ENCODE measurements around the gene IRX4.

Gene IRX4

GRCh38 chr5:1910861-1911772, 28.4 kb upstream of the IRX4 start:
- H3K4me3 ChIP-seq (ENCODE audit: low read length), result no peak overlapping the region
- no peak overlapping the region for H3K9ac ChIP-seq (ENCODE audit: low read length)
- no peaks in the 10 kb centered on the region for H3K36me3 ChIP-seq (ENCODE audit: control insufficient read depth, low read depth, low read length)
- no peak overlapping the region for H3K27ac ChIP-seq (ENCODE audit: low read length)
- no peaks in the 10 kb centered on the region for H3K4me1 ChIP-seq (ENCODE audit: control insufficient read depth, low read depth, low read length)
- H3K9me3 ChIP-seq (ENCODE audit: control insufficient read depth, low read depth, low read length), result no peaks in the 10 kb centered on the region
- H3K27me3 ChIP-seq (ENCODE audit: control insufficient read depth, insufficient read depth, low read length), result no peaks in the 10 kb centered on the region

- Histone ChIP-seq H3K4me3 (ENCODE audit: low read length) (no peak overlapping the region), H3K27me3 (ENCODE audit: control insufficient read depth, insufficient read depth, low read length) (no peaks in the 10 kb centered on the region), H3K4me1 (ENCODE audit: control insufficient read depth, low read depth, low read length) (no peaks in the 10 kb centered on the region), H3K9ac (ENCODE audit: low read length) (no peak overlapping the region), H3K36me3 (ENCODE audit: control insufficient read depth, low read depth, low read length) (no peaks in the 10 kb centered on the region), H3K27ac (ENCODE audit: low read length) (no peak overlapping the region), H3K9me3 (ENCODE audit: control insufficient read depth, low read depth, low read length) (no peaks in the 10 kb centered on the region)
Observed at GRCh38 chr5:1910081-1910760, 27.5 kb upstream of the IRX4 start.

DNA sequence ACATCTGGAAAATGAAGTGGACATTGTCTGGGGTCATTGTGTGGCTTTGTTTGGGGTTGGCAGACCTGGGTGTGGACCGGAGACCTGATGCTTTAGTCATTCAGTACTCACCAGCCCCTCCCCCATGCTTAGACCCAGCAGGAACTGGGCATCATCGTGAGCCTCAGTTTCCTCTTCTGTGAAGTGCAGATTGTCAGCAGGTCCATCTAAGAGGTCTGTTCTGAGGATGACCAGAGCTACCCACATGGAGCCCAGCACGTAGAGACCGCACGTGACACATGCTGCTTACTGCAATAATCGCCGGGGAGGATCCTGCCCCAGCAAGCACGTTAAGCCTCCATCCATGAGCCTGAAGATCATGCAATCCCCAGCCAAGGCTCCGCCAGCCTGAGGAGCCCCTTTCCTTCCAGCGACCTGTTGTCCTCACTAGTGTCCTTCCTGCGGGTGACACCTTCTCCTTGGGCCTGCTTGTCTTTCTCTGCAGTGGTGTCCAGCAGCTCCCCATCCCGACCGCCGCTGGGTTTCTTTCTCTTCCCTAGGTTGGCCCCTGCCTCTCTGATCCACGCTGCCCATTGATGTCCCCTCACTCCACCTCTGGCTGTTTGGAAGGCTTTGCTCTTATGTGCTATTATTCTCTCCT, 26.7 kb upstream of the IRX4 start:
- Histone ChIP-seq H3K4me3 (ENCODE audit: low read length) (no peak overlapping the region), H3K27ac (ENCODE audit: low read length) (no peak overlapping the region), H3K9ac (ENCODE audit: low read length) (no peak overlapping the region), H3K4me1 (ENCODE audit: control insufficient read depth, low read depth, low read length) (no peaks in the 10 kb centered on the region), H3K9me3 (ENCODE audit: control insufficient read depth, low read depth, low read length) (no peaks in the 10 kb centered on the region), H3K27me3 (ENCODE audit: control insufficient read depth, insufficient read depth, low read length) (no peaks in the 10 kb centered on the region), H3K36me3 (ENCODE audit: control insufficient read depth, low read depth, low read length) (no peaks in the 10 kb centered on the region)

DNA sequence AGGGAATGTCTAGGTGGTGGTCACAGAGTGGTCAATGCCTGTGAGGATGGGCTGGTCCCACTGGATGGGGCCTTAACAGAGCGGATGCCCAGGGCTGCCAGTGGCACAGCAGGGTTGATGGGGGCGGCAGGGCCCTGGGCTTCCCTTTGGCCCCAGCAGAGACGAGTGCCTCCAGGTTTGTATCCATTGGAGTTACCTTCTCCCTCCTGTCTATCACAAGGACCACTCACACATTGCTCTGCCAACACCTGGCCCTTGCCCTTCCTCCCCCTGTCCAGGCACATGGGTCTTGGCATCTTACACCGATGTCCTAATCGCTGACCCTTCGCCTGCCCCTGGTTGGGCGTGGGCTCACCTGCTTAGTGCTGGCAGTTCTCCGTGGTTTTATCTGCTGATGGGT, 26.2 kb upstream of the IRX4 start:
- H3K27ac ChIP-seq (ENCODE audit: low read length), result no peak overlapping the region
- H3K27me3 ChIP-seq (ENCODE audit: control insufficient read depth, insufficient read depth, low read length), result no peaks in the 10 kb centered on the region
- H3K4me3 ChIP-seq (ENCODE audit: low read length), result no peak overlapping the region
- H3K9me3 ChIP-seq (ENCODE audit: control insufficient read depth, low read depth, low read length), result no peaks in the 10 kb centered on the region
- no peak overlapping the region for H3K9ac ChIP-seq (ENCODE audit: low read length)
- H3K36me3 ChIP-seq (ENCODE audit: control insufficient read depth, low read depth, low read length), result no peaks in the 10 kb centered on the region
- no peaks in the 10 kb centered on the region for H3K4me1 ChIP-seq (ENCODE audit: control insufficient read depth, low read depth, low read length)

GRCh38 chr5:1907616-1908015, 24.9 kb upstream of the IRX4 start:
- Histone ChIP-seq H3K27me3 (ENCODE audit: control insufficient read depth, insufficient read depth, low read length) (no peaks in the 10 kb centered on the region), H3K4me3 (ENCODE audit: low read length) (no peak overlapping the region), H3K27ac (ENCODE audit: low read length) (no peak overlapping the region), H3K9me3 (ENCODE audit: control insufficient read depth, low read depth, low read length) (no peaks in the 10 kb centered on the region), H3K9ac (ENCODE audit: low read length) (no peak overlapping the region), H3K4me1 (ENCODE audit: control insufficient read depth, low read depth, low read length) (no peaks in the 10 kb centered on the region), H3K36me3 (ENCODE audit: control insufficient read depth, low read depth, low read length) (no peaks in the 10 kb centered on the region)

DNA sequence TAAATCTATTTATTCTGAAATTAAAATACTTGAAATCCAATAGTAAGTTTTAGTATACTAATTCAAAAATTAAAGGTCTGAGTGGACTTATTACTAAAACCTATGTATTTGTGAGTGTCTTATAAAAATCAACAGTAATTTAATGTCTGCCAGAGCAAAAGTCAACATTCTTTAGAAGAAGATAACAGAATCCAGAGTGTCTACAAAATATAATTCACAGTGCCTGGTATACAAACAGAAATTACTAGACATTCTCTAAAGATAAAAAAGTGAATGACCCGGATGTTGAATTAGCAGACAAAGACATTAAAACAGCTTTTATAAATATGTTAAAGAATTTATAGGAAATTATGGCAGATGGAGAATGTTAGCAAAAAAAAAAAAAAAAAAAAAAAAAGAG, 22.4 kb upstream of the IRX4 start:
- Histone ChIP-seq H3K27ac (ENCODE audit: low read length) (no peak overlapping the region), H3K9ac (ENCODE audit: low read length) (no peak overlapping the region), H3K4me1 (ENCODE audit: control insufficient read depth, low read depth, low read length) (no peaks in the 10 kb centered on the region), H3K36me3 (ENCODE audit: control insufficient read depth, low read depth, low read length) (no peaks in the 10 kb centered on the region), H3K27me3 (ENCODE audit: control insufficient read depth, insufficient read depth, low read length) (no peaks in the 10 kb centered on the region), H3K9me3 (ENCODE audit: control insufficient read depth, low read depth, low read length) (no peaks in the 10 kb centered on the region), H3K4me3 (ENCODE audit: low read length) (no peak overlapping the region)

DNA sequence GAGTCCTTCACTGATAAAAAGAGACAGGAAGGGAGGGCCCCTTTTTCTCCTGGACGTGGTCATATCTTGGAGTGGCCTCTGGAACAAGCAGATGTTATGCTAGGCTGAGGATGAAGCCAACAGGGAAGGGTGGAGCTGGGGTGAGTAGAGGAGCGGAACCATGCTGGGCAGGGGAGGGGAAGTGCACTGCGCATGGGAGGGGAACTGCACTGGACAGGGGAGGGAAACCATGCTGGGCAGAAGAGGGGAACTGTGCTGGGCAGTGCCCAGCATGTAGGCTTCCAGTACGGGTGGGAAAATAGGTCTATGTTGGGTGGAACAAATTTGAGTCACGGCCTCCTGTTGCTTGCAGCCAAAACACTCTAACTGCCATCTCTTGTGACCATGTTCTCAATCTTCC, 19.3 kb upstream of the IRX4 start:
- H3K27me3 ChIP-seq (ENCODE audit: control insufficient read depth, insufficient read depth, low read length), result no peaks in the 10 kb centered on the region
- no peak overlapping the region for H3K9ac ChIP-seq (ENCODE audit: low read length)
- H3K27ac ChIP-seq (ENCODE audit: low read length), result no peak overlapping the region
- H3K9me3 ChIP-seq (ENCODE audit: control insufficient read depth, low read depth, low read length), result no peaks in the 10 kb centered on the region
- H3K4me3 ChIP-seq (ENCODE audit: low read length), result no peak overlapping the region
- no peaks in the 10 kb centered on the region for H3K36me3 ChIP-seq (ENCODE audit: control insufficient read depth, low read depth, low read length)
- H3K4me1 ChIP-seq (ENCODE audit: control insufficient read depth, low read depth, low read length), result no peaks in the 10 kb centered on the region

- Histone ChIP-seq H3K9ac (ENCODE audit: low read length) (no peak overlapping the region), H3K27me3 (ENCODE audit: control insufficient read depth, insufficient read depth, low read length) (no peaks in the 10 kb centered on the region), H3K9me3 (ENCODE audit: control insufficient read depth, low read depth, low read length) (no peaks in the 10 kb centered on the region), H3K4me3 (ENCODE audit: low read length) (no peak overlapping the region), H3K36me3 (ENCODE audit: control insufficient read depth, low read depth, low read length) (no peaks in the 10 kb centered on the region), H3K27ac (ENCODE audit: low read length) (no peak overlapping the region), H3K4me1 (ENCODE audit: control insufficient read depth, low read depth, low read length) (no peaks in the 10 kb centered on the region)
Observed at GRCh38 chr5:1901061-1901460, 18.3 kb upstream of the IRX4 start.

GRCh38 chr5:1899201-1899600, 16.5 kb upstream of the IRX4 start:
- Histone ChIP-seq H3K9ac (ENCODE audit: low read length) (no peak overlapping the region), H3K27me3 (ENCODE audit: control insufficient read depth, insufficient read depth, low read length) (no peaks in the 10 kb centered on the region), H3K27ac (ENCODE audit: low read length) (no peak overlapping the region), H3K4me1 (ENCODE audit: control insufficient read depth, low read depth, low read length) (no peaks in the 10 kb centered on the region), H3K4me3 (ENCODE audit: low read length) (no peak overlapping the region), H3K36me3 (ENCODE audit: control insufficient read depth, low read depth, low read length) (no peaks in the 10 kb centered on the region), H3K9me3 (ENCODE audit: control insufficient read depth, low read depth, low read length) (no peaks in the 10 kb centered on the region)

DNA sequence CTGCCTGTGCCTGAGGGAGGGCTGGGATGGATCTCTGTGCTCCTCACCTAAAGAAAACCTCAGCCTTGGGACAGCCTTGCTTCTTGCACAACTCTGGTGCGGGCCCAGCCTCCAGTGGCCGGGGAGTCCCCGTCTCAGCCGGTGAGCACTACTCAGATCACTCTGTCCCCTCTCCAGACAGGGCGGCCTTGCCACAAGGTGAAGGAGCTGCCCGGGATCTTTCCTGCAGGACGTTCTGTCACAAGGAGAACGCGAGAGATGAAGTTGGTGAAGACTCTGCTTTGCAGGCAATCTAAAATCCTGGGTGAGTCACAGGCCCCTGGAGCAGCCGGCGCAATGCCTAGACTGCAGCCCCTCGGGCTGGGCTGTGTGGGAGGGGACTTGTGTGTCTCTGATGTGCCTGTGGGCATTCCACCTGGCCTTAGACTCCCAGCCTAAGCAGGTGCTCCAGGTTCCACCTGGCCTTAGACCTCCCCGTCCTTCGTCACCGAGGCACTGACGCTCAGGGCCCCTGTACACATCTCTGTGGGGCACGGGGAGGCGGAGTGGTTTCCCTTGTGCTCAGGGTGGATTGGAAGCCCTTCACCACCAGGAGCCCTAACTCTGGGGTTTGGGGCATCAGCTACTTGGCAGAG, 15.2 kb upstream of the IRX4 start:
- no peak overlapping the region for H3K4me3 ChIP-seq (ENCODE audit: low read length)
- H3K36me3 ChIP-seq (ENCODE audit: control insufficient read depth, low read depth, low read length), result no peaks in the 10 kb centered on the region
- H3K27me3 ChIP-seq (ENCODE audit: control insufficient read depth, insufficient read depth, low read length), result no peaks in the 10 kb centered on the region
- no peaks in the 10 kb centered on the region for H3K4me1 ChIP-seq (ENCODE audit: control insufficient read depth, low read depth, low read length)
- no peak overlapping the region for H3K9ac ChIP-seq (ENCODE audit: low read length)
- H3K27ac ChIP-seq (ENCODE audit: low read length), result no peak overlapping the region
- H3K9me3 ChIP-seq (ENCODE audit: control insufficient read depth, low read depth, low read length), result no peaks in the 10 kb centered on the region

GRCh38 chr5:1897386-1897785, 14.7 kb upstream of the IRX4 start:
- Histone ChIP-seq H3K9me3 (ENCODE audit: control insufficient read depth, low read depth, low read length) (no peaks in the 10 kb centered on the region), H3K4me1 (ENCODE audit: control insufficient read depth, low read depth, low read length) (no peaks in the 10 kb centered on the region), H3K4me3 (ENCODE audit: low read length) (no peak overlapping the region), H3K27ac (ENCODE audit: low read length) (no peak overlapping the region), H3K27me3 (ENCODE audit: control insufficient read depth, insufficient read depth, low read length) (peaks cover under 1% of the 10 kb centered on the region), H3K9ac (ENCODE audit: low read length) (no peak overlapping the region), H3K36me3 (ENCODE audit: control insufficient read depth, low read depth, low read length) (no peaks in the 10 kb centered on the region)
